Calu3 (cell line): ENCODE measurements around the gene RAB24. TPM values are rescaled to one million over a fixed set of nuclear protein-coding genes. Genes with fewer than 3 reads are reported as not detected.
A peak's percentile ranks its signal among the peaks of the same experiment; 100 is the strongest.

Experiments
- BruUV-seq: library from RNA; stranded (reverse); fragments of 400-500 nt; replicated peaks from 2 replicates; lab custom pipeline; 2021; lab: Mats Ljungman, UMichigan
- CTCF ChIA-PET: fragments of 300-600 bp; sonication (Branson Sonifier 250); formaldehyde crosslinking; loops from one replicate; lab custom pipeline; 2022; ENCODE audit warnings: antibody characterized with exemption; lab: Charles Lee
- DNase-seq: peaks from one replicate; pipeline ENCODE4 v3.0.0; 2022
- H3K27ac Mint-ChIP-seq: one replicate; pipeline ENCODE4 v1.8.0; 2022; ENCODE audit warnings: mixed read lengths; ENCODE audit not compliant: unreplicated experiment
- H3K27me3 Mint-ChIP-seq: one replicate; pipeline ENCODE4 v1.8.0; 2022; ENCODE audit warnings: mixed read lengths; ENCODE audit not compliant: unreplicated experiment
- H3K36me3 Mint-ChIP-seq: one replicate; pipeline ENCODE4 v1.8.0; 2022; ENCODE audit warnings: mild to moderate bottlenecking, moderate library complexity, mixed read lengths; ENCODE audit not compliant: insufficient read depth, unreplicated experiment
- H3K4me1 Mint-ChIP-seq: one replicate; pipeline ENCODE4 v1.8.0; 2022; ENCODE audit warnings: mild to moderate bottlenecking, low read depth, mixed read lengths; ENCODE audit not compliant: unreplicated experiment
- H3K4me3 Mint-ChIP-seq: one replicate; pipeline ENCODE4 v1.8.0; 2022; ENCODE audit warnings: mild to moderate bottlenecking, low read depth, moderate library complexity, mixed read lengths; ENCODE audit not compliant: unreplicated experiment
- H3K9me3 Mint-ChIP-seq: one replicate; pipeline ENCODE4 v1.8.0; 2022; ENCODE audit warnings: low read depth, mixed read lengths; ENCODE audit not compliant: unreplicated experiment
- CTCF ChIP-seq: fragments of 200-600 bp; IDR thresholded peaks from one replicate; pipeline ENCODE4 v1.8.0; 2022; ENCODE audit warnings: antibody characterized with exemption; ENCODE audit not compliant: unreplicated experiment
- intact Hi-C: fragments of 100-400 bp; cut with micrococcal nuclease; formaldehyde crosslinking; loops from one replicate; pipeline ENCODE4 v1.10.0; 2022; ENCODE audit not compliant: unreplicated experiment
- total RNA-seq: library from RNA; stranded (reverse); gene quantifications from 2 replicates; pipeline ENCODE4 v1.2.3, GENCODE V29; 2022

The RAB24 gene
- total RNA-seq, 1 experiment from 2014 or later, result 34.0 TPM

DNA sequence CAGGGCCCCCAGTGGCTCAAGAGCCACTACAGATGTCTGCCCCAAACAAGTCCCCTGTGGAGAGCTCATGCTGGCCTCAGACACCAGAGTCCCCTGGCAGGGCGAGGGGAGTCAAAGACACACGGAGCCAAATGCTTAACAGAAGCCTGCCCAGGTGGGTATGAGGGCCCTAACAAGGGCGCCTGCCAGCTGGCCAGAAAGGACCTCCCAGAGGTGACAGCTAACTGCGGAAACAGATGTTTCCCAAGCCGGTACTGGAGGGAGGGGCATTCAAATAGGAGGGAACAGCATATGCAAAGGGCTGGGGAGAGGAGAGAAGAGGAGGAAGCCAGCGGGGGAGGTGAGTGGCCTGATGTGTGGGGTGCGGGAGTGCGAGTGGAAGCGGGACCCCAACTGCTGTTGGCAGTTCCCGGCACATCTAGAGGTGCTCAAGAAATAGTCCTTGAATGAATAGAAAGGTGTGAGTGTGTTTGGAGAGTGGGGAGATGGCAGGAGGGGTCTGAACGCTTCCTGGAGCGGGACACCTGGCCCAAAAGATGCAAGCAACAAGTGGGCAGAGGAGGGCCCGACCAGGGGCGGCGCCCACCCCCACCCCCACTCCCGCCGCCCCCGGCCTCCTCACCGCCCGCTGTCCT, 7.4 kb upstream of the RAB24 start:
- peak; percentile 46 for DNase-seq
- intact Hi-C loops, result loop anchor here (5.0 kb wide), 1 partner anchor 141 kb away; no protein-coding TSS in a partner anchor
- H3K36me3 Mint-ChIP-seq, result peaks cover 66% of the 10 kb centered on the region
- no peak for TF ChIP-seq CTCF
- no peaks in the 10 kb centered on the region for H3K9me3 Mint-ChIP-seq
- H3K4me1 Mint-ChIP-seq, result peaks cover 45% of the 10 kb centered on the region
- CTCF ChIA-PET, result interaction anchor here (0.9 to 2.8 kb wide), 9 partner anchors 10 to 144 kb away, joined by 3 to 19 read pairs (median 9); partner anchors contain the start of genes LMAN2 and PRR7
- no TSS peak for BruUV-seq
- H3K27ac Mint-ChIP-seq, result peak overlapping the region; percentile 14
- peak overlapping the region; percentile 71 for H3K4me3 Mint-ChIP-seq
- no peaks in the 10 kb centered on the region for H3K27me3 Mint-ChIP-seq

DNA sequence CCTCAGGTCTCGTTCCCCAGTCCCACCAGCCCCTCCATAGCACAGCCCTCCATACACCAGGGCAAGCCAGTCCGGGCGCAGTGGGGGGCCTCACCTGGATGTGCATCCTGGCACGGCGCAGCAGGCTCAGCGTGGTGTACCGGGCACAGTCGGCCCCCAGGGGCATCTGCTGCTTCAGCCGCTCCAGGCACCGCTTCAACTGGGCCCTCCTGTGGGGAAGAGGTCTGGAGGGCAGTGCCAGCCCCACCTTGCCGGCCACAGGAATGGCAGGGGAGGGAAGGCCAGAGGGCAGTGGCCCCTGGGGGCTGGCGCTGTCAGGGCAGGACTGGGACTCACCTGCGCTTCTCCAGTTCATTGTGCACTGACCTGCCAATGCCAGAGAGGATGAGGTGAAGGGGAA, 6.8 kb upstream of the RAB24 start:
- TF ChIP-seq CTCF, result no peak
- Mint-ChIP-seq H3K27me3 (no peaks in the 10 kb centered on the region), H3K4me3 (peak overlapping the region; percentile 71), H3K36me3 (peaks cover 70% of the 10 kb centered on the region), H3K4me1 (peaks cover 48% of the 10 kb centered on the region), H3K27ac (no peak overlapping the region), H3K9me3 (no peaks in the 10 kb centered on the region)
- intact Hi-C loops, result loop anchor here (5.0 kb wide), 1 partner anchor 142 kb away; no protein-coding TSS in a partner anchor
- CTCF ChIA-PET, result interaction anchor here (0.6 to 2.8 kb wide), 19 partner anchors 8 to 191 kb away, joined by 3 to 19 read pairs (median 4); partner anchors contain the start of genes GRK6, LMAN2 and PRR7
- BruUV-seq, result no TSS peak
- DNase-seq, result no peak

DNA sequence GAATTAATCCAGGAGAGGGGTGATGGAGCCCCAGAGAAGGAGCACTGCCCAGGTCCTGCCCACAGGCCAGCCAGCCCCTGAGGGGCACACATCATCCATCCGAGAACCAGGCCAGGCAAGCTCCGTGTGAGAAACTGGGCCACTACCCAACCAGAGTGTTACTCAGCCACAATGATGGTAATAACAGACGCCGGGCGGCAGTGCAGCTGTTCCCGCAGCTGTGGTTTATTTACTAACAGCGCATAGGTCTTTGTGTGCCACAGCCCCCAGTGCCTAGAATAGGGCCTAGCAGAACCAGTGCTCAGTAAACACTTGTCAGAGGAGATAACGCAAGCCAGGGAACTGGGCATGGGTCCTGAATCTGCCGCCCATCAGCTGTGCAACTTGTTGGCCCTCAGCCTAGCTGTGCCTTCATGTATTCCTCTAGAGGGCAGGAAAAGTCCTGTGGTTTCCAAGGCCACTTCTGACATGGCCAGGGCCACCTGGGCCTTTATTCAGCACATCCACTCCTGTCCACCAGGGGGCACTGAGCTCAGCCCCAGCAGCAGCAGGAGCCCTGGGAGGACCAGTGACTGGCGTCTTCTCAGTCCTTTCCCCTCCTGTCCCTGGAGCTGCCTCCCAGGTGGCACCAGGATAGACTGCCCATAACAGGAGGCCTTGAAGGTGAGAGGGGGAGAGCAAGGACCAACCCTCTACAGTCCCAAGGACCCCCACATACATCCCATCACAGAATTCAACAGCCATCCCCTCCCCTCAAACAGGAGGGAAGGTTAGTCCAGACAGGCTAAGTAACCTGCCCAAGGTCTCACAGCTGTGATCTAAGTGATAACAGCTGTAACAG, 6.1 kb upstream of the RAB24 start:
- H3K27me3 Mint-ChIP-seq, result no peaks in the 10 kb centered on the region

More for the DNA sequence above, 6.1 kb upstream of the RAB24 start:
- BruUV-seq, result TSS peak; percentile 22
- DNase-seq, result peak; percentile 90
- no peak overlapping the region for H3K27ac Mint-ChIP-seq
- peaks cover 56% of the 10 kb centered on the region for H3K4me1 Mint-ChIP-seq
- intact Hi-C loops, result loop anchor here (5.0 kb wide), 1 partner anchor 143 kb away; no protein-coding TSS in a partner anchor
- CTCF ChIA-PET, result interaction anchor here (0.6 to 2.8 kb wide), 19 partner anchors 9 to 191 kb away, joined by 3 to 19 read pairs (median 4); partner anchors contain the start of genes GRK6, LMAN2 and PRR7
- peaks cover 78% of the 10 kb centered on the region for H3K36me3 Mint-ChIP-seq
- TF ChIP-seq CTCF, result peak; percentile 92
- peak overlapping the region; percentile 30 for H3K4me3 Mint-ChIP-seq
- no peaks in the 10 kb centered on the region for H3K9me3 Mint-ChIP-seq
